ENCODE data around the gene ETAA1. TPM values are rescaled to one million over a fixed set of nuclear protein-coding genes. Genes with fewer than 3 reads are reported as not detected.

Gene ETAA1
- total and polyA plus RNA-seq, 2 of the 13 experiments (the other 11 are each of a cell fraction or from before 2014, with no cell fraction given), result 9.1 to 16.2 TPM

DNA sequence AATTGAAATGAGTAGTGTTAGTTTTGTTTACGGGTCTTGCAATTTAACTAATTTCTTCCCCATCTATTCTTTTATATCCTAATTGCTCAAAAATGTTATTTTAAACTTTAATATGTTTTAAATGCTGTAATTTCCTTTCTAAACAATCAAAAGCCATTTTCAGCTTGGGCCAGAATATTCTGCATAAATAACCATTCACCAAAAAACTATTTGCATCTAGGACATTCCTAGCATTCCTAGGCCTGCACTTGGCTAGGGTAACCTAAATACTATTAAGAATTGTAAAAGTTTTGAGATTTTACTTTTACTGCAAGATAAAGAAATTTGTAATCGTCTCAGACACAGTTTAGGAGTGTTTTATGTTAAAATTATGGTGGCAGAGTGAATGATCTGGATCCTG lies 7.8 kb upstream of the ETAA1 start:
- DNase-seq (ENCODE audit: low spot score) (no peak), FAIRE-seq (no peak), ATAC-seq (no peak)
- no peak overlapping the region for H3K4me2 ChIP-seq (ENCODE audit: low read depth, low read length)
- BruUV-seq (replicated peaks), result no TSS peak
- intact Hi-C loops (cut with micrococcal nuclease; ENCODE audit: unreplicated experiment), result no loop called here
- no peak overlapping the region for H3K27ac ChIP-seq (ENCODE audit: extremely low read length, insufficient read depth, low read length)
- H3K4me3 ChIP-seq (replicated peaks in 1 of 3; ENCODE audit: insufficient read depth in 1 of 3, low read depth in 2 of 3, low read length in 3 of 3), result no peak overlapping the region
- H3K79me2 ChIP-seq (ENCODE audit: insufficient read depth, low read length), result no peaks in the 10 kb centered on the region
- H2AFZ ChIP-seq (ENCODE audit: low read length), result no peak overlapping the region
- H3K9ac ChIP-seq (ENCODE audit: insufficient read depth, low read depth, low read length), result no peak overlapping the region
- ChIA-PET POLR2A (no interaction called here), CTCF (ENCODE audit: low intra/inter-chr PET ratio, low total read pairs) (no interaction called here)
- no peaks in the 10 kb centered on the region for H3K36me3 ChIP-seq (replicated peaks in 1 of 2; ENCODE audit: control insufficient read depth in 1 of 2, insufficient read depth in 2 of 2, low read length in 2 of 2)
- 42% methylated on average over 2 of the region's 2 CpGs for WGBS (ENCODE audit: low lambda C conversion rate)
- no peaks in the 10 kb centered on the region for H3K27me3 ChIP-seq (ENCODE audit: control insufficient read depth in 1 of 2, insufficient read depth in 2 of 2, low read length in 2 of 2)
- no peaks in the 10 kb centered on the region for H3K4me1 ChIP-seq (ENCODE audit: insufficient read depth, low read length)
- no peaks in the 10 kb centered on the region for H4K20me1 ChIP-seq (ENCODE audit: insufficient read depth, low read length)
- H3K9me3 ChIP-seq (ENCODE audit: low read length), result no peaks in the 10 kb centered on the region
- in situ Hi-C loops (cut with HindIII; ENCODE audit: extremely low pct_ligation_motif_present, low pct_unique_long_range_greater_than_20kb), result no loop called here
- TF ChIP-seq KLF6 (CRISPR knock-in tag; IDR thresholded peaks at IDR 0.05) (no peak), RFXAP (CRISPR knock-in tag; IDR thresholded peaks at IDR 0.05; ENCODE audit: borderline replicate concordance) (no peak), SP5 (CRISPR knock-in tag; IDR thresholded peaks at IDR 0.05; ENCODE audit: borderline replicate concordance, low read depth) (no peak), ZIK1 (CRISPR knock-in tag; IDR thresholded peaks at IDR 0.05; ENCODE audit: borderline replicate concordance, low read depth) (no peak), PHF5A (CRISPR knock-in tag; IDR thresholded peaks at IDR 0.05; ENCODE audit: low read depth, unreplicated experiment) (no peak), TCF7L2 (IDR thresholded peaks at IDR 0.05; ENCODE audit: low read depth, low read length) (no peak), ARID4A (CRISPR knock-in tag; IDR thresholded peaks at IDR 0.05; ENCODE audit: borderline replicate concordance) (no peak), ZNF598 (CRISPR knock-in tag; IDR thresholded peaks at IDR 0.05; ENCODE audit: borderline replicate concordance) (no peak), HDAC6 (IDR thresholded peaks at IDR 0.05; ENCODE audit: low read depth, low read length) (no peak), ZNF33B (CRISPR knock-in tag; IDR thresholded peaks at IDR 0.05) (no peak), MTF2 (CRISPR knock-in tag; IDR thresholded peaks at IDR 0.05; ENCODE audit: borderline replicate concordance) (no peak)
- TF ChIP-seq, protein P1, sequence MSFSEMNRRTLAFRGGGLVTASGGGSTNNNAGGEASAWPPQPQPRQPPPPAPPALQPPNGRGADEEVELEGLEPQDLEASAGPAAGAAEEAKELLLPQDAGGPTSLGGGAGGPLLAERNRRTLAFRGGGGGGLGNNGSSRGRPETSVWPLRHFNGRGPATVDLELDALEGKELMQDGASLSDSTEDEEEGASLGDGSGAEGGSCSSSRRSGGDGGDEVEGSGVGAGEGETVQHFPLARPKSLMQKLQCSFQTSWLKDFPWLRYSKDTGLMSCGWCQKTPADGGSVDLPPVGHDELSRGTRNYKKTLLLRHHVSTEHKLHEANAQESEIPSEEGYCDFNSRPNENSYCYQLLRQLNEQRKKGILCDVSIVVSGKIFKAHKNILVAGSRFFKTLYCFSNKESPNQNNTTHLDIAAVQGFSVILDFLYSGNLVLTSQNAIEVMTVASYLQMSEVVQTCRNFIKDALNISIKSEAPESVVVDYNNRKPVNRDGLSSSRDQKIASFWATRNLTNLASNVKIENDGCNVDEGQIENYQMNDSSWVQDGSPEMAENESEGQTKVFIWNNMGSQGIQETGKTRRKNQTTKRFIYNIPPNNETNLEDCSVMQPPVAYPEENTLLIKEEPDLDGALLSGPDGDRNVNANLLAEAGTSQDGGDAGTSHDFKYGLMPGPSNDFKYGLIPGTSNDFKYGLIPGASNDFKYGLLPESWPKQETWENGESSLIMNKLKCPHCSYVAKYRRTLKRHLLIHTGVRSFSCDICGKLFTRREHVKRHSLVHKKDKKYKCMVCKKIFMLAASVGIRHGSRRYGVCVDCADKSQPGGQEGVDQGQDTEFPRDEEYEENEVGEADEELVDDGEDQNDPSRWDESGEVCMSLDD (CRISPR knock-in tag; IDR thresholded peaks at IDR 0.05; ENCODE audit: borderline replicate concordance), result no peak

Data from HepG2 (cell line).